ENCODE results near the gene ATF6. TPM values are rescaled to one million over a fixed set of nuclear protein-coding genes. Genes with fewer than 3 reads are reported as not detected.

The ATF6 gene
- total and polyA plus RNA-seq, 2 donors = 13.0 to 39.4 TPM

GRCh38 chr1:161982507-161982895 is 216.4 kb downstream of the ATF6 start:
- Histone ChIP-seq H3K4me1 (ENCODE audit: insufficient read depth) (no peaks in the 10 kb centered on the region), H3K4me3 (ENCODE audit: low read depth, low read length) (no peak overlapping the region), H3K27ac (ENCODE audit: low read depth) (no peak overlapping the region), H3K36me3 (ENCODE audit: insufficient read depth) (no peaks in the 10 kb centered on the region)
- DNase-seq (ENCODE audit: extremely low spot score) = no peak
- WGBS = 76% methylated on average over 5 of the region's 5 CpGs

DNA sequence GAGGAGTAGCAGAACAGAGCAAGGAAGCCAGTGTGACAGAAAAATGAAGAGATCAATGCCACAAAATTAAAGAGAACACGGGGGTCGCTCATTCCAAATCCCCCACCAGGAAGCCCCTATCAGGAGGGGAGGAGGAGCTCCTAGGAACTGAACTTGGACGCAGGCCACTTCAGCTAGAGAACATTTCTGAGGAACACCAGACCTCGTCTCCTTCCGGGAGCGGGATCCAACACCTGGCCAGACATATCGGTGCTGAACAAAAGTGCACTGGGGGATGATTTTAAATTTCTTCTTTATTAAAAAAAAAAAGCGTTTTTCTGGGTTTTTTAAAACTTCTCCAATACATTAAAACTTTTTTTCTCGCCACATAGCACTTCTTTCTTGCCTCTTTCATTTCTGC is 216.8 kb downstream of the ATF6 start:
- no peak overlapping the region for H3K27ac ChIP-seq (ENCODE audit: low read depth)
- DNase-seq (ENCODE audit: extremely low spot score) = no peak
- no peak overlapping the region for H3K4me3 ChIP-seq (ENCODE audit: low read depth, low read length)
- no peaks in the 10 kb centered on the region for H3K4me1 ChIP-seq (ENCODE audit: insufficient read depth)
- WGBS = 80% methylated on average over 9 of the region's 9 CpGs
- no peaks in the 10 kb centered on the region for H3K36me3 ChIP-seq (ENCODE audit: insufficient read depth)

DNA sequence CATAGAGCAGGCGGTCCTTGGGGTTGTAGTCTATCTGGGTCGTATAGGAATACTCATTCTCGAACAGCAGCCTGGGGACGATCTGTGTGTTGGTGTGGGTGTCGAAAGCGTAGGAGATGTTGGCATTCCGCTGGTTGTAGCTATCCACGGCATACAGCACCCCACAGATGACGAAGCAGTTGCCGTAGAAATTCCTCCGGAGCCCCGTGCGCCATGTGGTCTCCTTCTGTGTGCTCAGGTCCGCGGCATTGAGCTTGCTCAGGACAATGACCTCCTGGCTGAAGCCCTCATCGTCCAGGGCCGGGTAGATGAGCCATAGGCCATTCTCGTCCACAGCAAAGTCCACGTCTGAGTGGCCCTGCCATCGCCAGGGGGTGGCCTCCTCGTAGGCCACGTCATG is 217.6 kb downstream of the ATF6 start:
- Histone ChIP-seq H3K4me3 (ENCODE audit: low read depth, low read length) (no peak overlapping the region), H3K27ac (ENCODE audit: low read depth) (no peak overlapping the region), H3K36me3 (ENCODE audit: insufficient read depth) (no peaks in the 10 kb centered on the region), H3K4me1 (ENCODE audit: insufficient read depth) (no peaks in the 10 kb centered on the region)
- WGBS = 96% methylated on average over 22 of the region's 22 CpGs
- DNase-seq (ENCODE audit: extremely low spot score) = no peak

GRCh38 chr1:161985301-161985822 is 219.2 kb downstream of the ATF6 start:
- H3K36me3 ChIP-seq (ENCODE audit: insufficient read depth) = no peaks in the 10 kb centered on the region
- H3K27ac ChIP-seq (ENCODE audit: low read depth) = no peak overlapping the region
- no peaks in the 10 kb centered on the region for H3K4me1 ChIP-seq (ENCODE audit: insufficient read depth)
- 90% methylated on average over 5 of the region's 5 CpGs for WGBS
- H3K4me3 ChIP-seq (ENCODE audit: low read depth, low read length) = no peak overlapping the region
- DNase-seq (ENCODE audit: extremely low spot score) = no peak

GRCh38 chr1:161986328-161986727 is 220.2 kb downstream of the ATF6 start:
- Histone ChIP-seq H3K4me1 (ENCODE audit: insufficient read depth) (no peaks in the 10 kb centered on the region), H3K36me3 (ENCODE audit: insufficient read depth) (no peaks in the 10 kb centered on the region), H3K4me3 (ENCODE audit: low read depth, low read length) (no peak overlapping the region), H3K27ac (ENCODE audit: low read depth) (no peak overlapping the region)
- WGBS = 34% methylated on average over 4 of the region's 4 CpGs
- DNase-seq (ENCODE audit: extremely low spot score) = no peak

- Histone ChIP-seq H3K36me3 (ENCODE audit: insufficient read depth) (no peaks in the 10 kb centered on the region), H3K4me1 (ENCODE audit: insufficient read depth) (no peaks in the 10 kb centered on the region), H3K27ac (ENCODE audit: low read depth) (no peak overlapping the region), H3K4me3 (ENCODE audit: low read depth, low read length) (no peak overlapping the region)
- 51% methylated on average over 1 of the region's 1 CpG for WGBS
- DNase-seq (ENCODE audit: extremely low spot score) = no peak
Observed at GRCh38 chr1:161987303-161987702, 221.2 kb downstream of the ATF6 start.

- peak; percentile 79 for DNase-seq (ENCODE audit: extremely low spot score)
- WGBS = 51% methylated on average over 5 of the region's 5 CpGs
Observed at GRCh38 chr1:161987872-161988271, 221.8 kb downstream of the ATF6 start.

GRCh38 chr1:161988413-161988812 is 222.3 kb downstream of the ATF6 start:
- Histone ChIP-seq H3K27ac (ENCODE audit: low read depth) (no peak overlapping the region), H3K36me3 (ENCODE audit: insufficient read depth) (no peaks in the 10 kb centered on the region), H3K4me1 (ENCODE audit: insufficient read depth) (no peaks in the 10 kb centered on the region), H3K4me3 (ENCODE audit: low read depth, low read length) (no peak overlapping the region)
- DNase-seq (ENCODE audit: extremely low spot score) = no peak
- WGBS = 71% methylated on average over 5 of the region's 5 CpGs

More at GRCh38 chr1:161987872-161988271, 221.8 kb downstream of the ATF6 start:
- Histone ChIP-seq H3K36me3 (ENCODE audit: insufficient read depth) (no peaks in the 10 kb centered on the region), H3K4me3 (ENCODE audit: low read depth, low read length) (no peak overlapping the region), H3K27ac (ENCODE audit: low read depth) (no peak overlapping the region), H3K4me1 (ENCODE audit: insufficient read depth) (no peaks in the 10 kb centered on the region)

GRCh38 chr1:161989108-161989507 is 223.0 kb downstream of the ATF6 start:
- Histone ChIP-seq H3K4me1 (ENCODE audit: insufficient read depth) (no peaks in the 10 kb centered on the region), H3K36me3 (ENCODE audit: insufficient read depth) (no peaks in the 10 kb centered on the region), H3K27ac (ENCODE audit: low read depth) (no peak overlapping the region), H3K4me3 (ENCODE audit: low read depth, low read length) (no peak overlapping the region)
- DNase-seq (ENCODE audit: extremely low spot score) = no peak

- H3K4me1 ChIP-seq (ENCODE audit: insufficient read depth) = no peaks in the 10 kb centered on the region
- no peaks in the 10 kb centered on the region for H3K36me3 ChIP-seq (ENCODE audit: insufficient read depth)
- WGBS = 89% methylated on average over 5 of the region's 5 CpGs
- H3K4me3 ChIP-seq (ENCODE audit: low read depth, low read length) = no peak overlapping the region
- DNase-seq (ENCODE audit: extremely low spot score) = no peak
- no peak overlapping the region for H3K27ac ChIP-seq (ENCODE audit: low read depth)
Observed at GRCh38 chr1:161989786-161990185, 223.7 kb downstream of the ATF6 start.

GRCh38 chr1:161993576-161993975 is 227.5 kb downstream of the ATF6 start:
- no peak overlapping the region for H3K27ac ChIP-seq (ENCODE audit: low read depth)
- WGBS = 85% methylated on average over 11 of the region's 11 CpGs
- no peak for DNase-seq (ENCODE audit: extremely low spot score)
- no peak overlapping the region for H3K4me3 ChIP-seq (ENCODE audit: low read depth, low read length)
- no peaks in the 10 kb centered on the region for H3K4me1 ChIP-seq (ENCODE audit: insufficient read depth)
- H3K36me3 ChIP-seq (ENCODE audit: insufficient read depth) = no peaks in the 10 kb centered on the region

GRCh38 chr1:161994175-161994668 is 228.1 kb downstream of the ATF6 start:
- Histone ChIP-seq H3K4me1 (ENCODE audit: insufficient read depth) (no peaks in the 10 kb centered on the region), H3K4me3 (ENCODE audit: low read depth, low read length) (no peak overlapping the region), H3K36me3 (ENCODE audit: insufficient read depth) (no peaks in the 10 kb centered on the region), H3K27ac (ENCODE audit: low read depth) (no peak overlapping the region)
- WGBS = 60% methylated on average over 9 of the region's 9 CpGs
- no peak for DNase-seq (ENCODE audit: extremely low spot score)

GRCh38 chr1:161997152-161997551 is 231.0 kb downstream of the ATF6 start:
- H3K36me3 ChIP-seq (ENCODE audit: insufficient read depth) = no peaks in the 10 kb centered on the region
- no peak overlapping the region for H3K27ac ChIP-seq (ENCODE audit: low read depth)
- no peak for DNase-seq (ENCODE audit: extremely low spot score)
- no peaks in the 10 kb centered on the region for H3K4me1 ChIP-seq (ENCODE audit: insufficient read depth)
- 77% methylated on average over 1 of the region's 1 CpG for WGBS
- no peak overlapping the region for H3K4me3 ChIP-seq (ENCODE audit: low read depth, low read length)

DNA sequence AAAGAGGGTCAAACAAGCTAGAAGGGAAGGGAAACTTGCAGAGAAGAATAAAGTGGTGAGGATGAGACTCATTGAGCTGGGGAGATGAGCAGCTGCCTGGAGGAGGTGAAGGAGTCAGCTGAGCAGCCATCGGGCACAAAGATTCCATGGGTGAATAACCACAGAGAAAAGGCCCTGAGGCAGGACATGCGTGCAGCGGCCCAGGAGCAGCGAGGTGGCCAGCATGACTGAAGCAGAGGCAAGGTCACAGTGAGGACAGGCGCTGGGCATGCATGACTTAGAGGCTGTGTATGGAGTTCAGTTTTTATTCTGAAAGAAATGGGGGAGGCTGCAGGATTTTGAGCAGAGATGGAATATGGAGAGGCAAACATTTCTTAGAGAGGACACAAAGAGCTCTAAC is 232.7 kb downstream of the ATF6 start:
- 98% methylated on average over 5 of the region's 5 CpGs for WGBS
- Histone ChIP-seq H3K4me3 (ENCODE audit: low read depth, low read length) (no peak overlapping the region), H3K4me1 (ENCODE audit: insufficient read depth) (no peaks in the 10 kb centered on the region), H3K27ac (ENCODE audit: low read depth) (no peak overlapping the region), H3K36me3 (ENCODE audit: insufficient read depth) (no peaks in the 10 kb centered on the region)
- no peak for DNase-seq (ENCODE audit: extremely low spot score)

All from urinary bladder (tissue), 4 donors.